GM12878 (cell line): Measurements from ENCODE around the gene KATNA1. TPM values are rescaled to one million over a fixed set of nuclear protein-coding genes. Genes with fewer than 3 reads are reported as not detected.

Experiments used
- ATAC-seq: fragments of 200-7000 bp; cut with Tn5 transposase; 3 replicates; pipeline ENCODE4 v1.9.1; 2020; ENCODE audit warnings: mild to moderate bottlenecking, moderate library complexity
- BruUV-seq: library from RNA; stranded (reverse); fragments of 400-500 nt; replicated peaks from 2 replicates; lab custom pipeline; 2021; lab: Mats Ljungman, UMichigan
- CTCF ChIA-PET: fragments of 300-600 bp; sonication (Branson Sonifier 250); formaldehyde crosslinking; extraction: SDS; loops from one replicate; lab custom pipeline; 2021; ENCODE audit warnings: inconsistent platforms; lab: Yijun Ruan, JAX
- POLR2A ChIA-PET: fragments of 350-600 bp; formaldehyde crosslinking; extraction: SDS; loops from one replicate; lab custom pipeline; 2021; ENCODE audit warnings: inconsistent platforms; lab: Charles Lee
- RAD21 ChIA-PET: fragments of 300-600 bp; sonication (Branson Sonifier 250); formaldehyde crosslinking; loops from one replicate; lab custom pipeline; 2023; ENCODE audit warnings: antibody characterized with exemption; ENCODE audit not compliant: unreplicated experiment; lab: Charles Lee
- SMC1A ChIA-PET: fragments of 300-600 bp; sonication (Branson Sonifier 250); formaldehyde crosslinking; loops from one replicate; lab custom pipeline; 2023; ENCODE audit not compliant: unreplicated experiment, uncharacterized antibody; lab: Charles Lee
- DNase-seq: peaks from one replicate; pipeline ENCODE4 v3.0.0-alpha.2; 2011; ENCODE audit warnings: low read depth, low spot score
- FAIRE-seq: peaks from 3 replicates; lab custom pipeline; 2011; peaks lifted over from hg19 to GRCh38; lab: Jason Lieb, UNC
- H2AFZ ChIP-seq: 2 replicates; pipeline ENCODE4 v1.6.0; 2011; ENCODE audit warnings: low read depth, low read length, control low read depth; ENCODE audit not compliant: control insufficient read depth
- H3K27ac ChIP-seq: 2 replicates; pipeline ENCODE4 v1.5.1; 2011; ENCODE audit warnings: control low read depth; ENCODE audit not compliant: control insufficient read depth, insufficient read depth
- H3K27me3 ChIP-seq, 2 experiments: replicated peaks in 1 of 2; 2 replicates each; pipeline versions ENCODE4 v1.6.0 to v1.6.1; 2011; ENCODE audit warnings: low read length in 1 of 2; ENCODE audit not compliant: control insufficient read depth in 2 of 2, insufficient read depth in 2 of 2
- H3K36me3 ChIP-seq, 2 experiments: 2 replicates each; pipeline ENCODE4 v1.5.1; 2011; ENCODE audit warnings: low read length in 1 of 2; ENCODE audit not compliant: control insufficient read depth in 2 of 2, insufficient read depth in 2 of 2
- H3K4me1 ChIP-seq: 2 replicates; pipeline ENCODE4 v1.6.1; 2011; ENCODE audit warnings: mild to moderate bottlenecking, low read length, moderate library complexity, mixed read lengths; ENCODE audit not compliant: control insufficient read depth, insufficient read depth
- H3K4me2 ChIP-seq: 2 replicates; pipeline ENCODE4 v1.6.0; 2011; ENCODE audit warnings: control low read depth; ENCODE audit not compliant: control insufficient read depth, insufficient read depth
- H3K4me3 ChIP-seq: fragments of 200-600 bp; sonication (generic); 2 replicates; pipeline ENCODE4 v1.5.1; 2016
- H3K79me2 ChIP-seq: 2 replicates; pipeline ENCODE4 v1.6.0; 2011; ENCODE audit warnings: low read length; ENCODE audit not compliant: control insufficient read depth, insufficient read depth
- H3K9ac ChIP-seq: 2 replicates; pipeline ENCODE4 v1.8.0; 2011; ENCODE audit warnings: low read length, control low read depth, mixed read lengths; ENCODE audit not compliant: control insufficient read depth, insufficient read depth
- H3K9me3 ChIP-seq: replicated peaks from 3 replicates; pipeline ENCODE4 v1.5.1; 2011; ENCODE audit warnings: mild to moderate bottlenecking, low read length; ENCODE audit not compliant: control insufficient read depth, insufficient read depth
- H4K20me1 ChIP-seq: 2 replicates; pipeline ENCODE4 v1.6.0; 2011; ENCODE audit not compliant: control insufficient read depth, insufficient read depth
- E2F4 ChIP-seq: IDR thresholded peaks from 2 replicates; pipeline ENCODE4 v1.6.1; 2012; ENCODE audit warnings: low read depth, low read length, improper control_type of control experiment
- PKNOX1 ChIP-seq: fragments of 450-650 bp; IDR thresholded peaks from 2 replicates; pipeline ENCODE4 v1.6.1; 2016; ENCODE audit warnings: mild to moderate bottlenecking
- SUPT20H ChIP-seq: IDR thresholded peaks from 2 replicates; pipeline ENCODE4 v1.6.1; 2011; ENCODE audit warnings: low read depth, mild to moderate bottlenecking, low read length, moderate library complexity, borderline replicate concordance; ENCODE audit not compliant: control insufficient read depth
- ZBTB11 ChIP-seq: fragments of 450-650 bp; formaldehyde crosslinking; IDR thresholded peaks from 2 replicates; pipeline ENCODE4 v1.5.0; 2022; ENCODE audit warnings: mild to moderate bottlenecking, missing genetic modification characterization
- in situ Hi-C: fragments of 300-500 bp; cut with MboI; formaldehyde crosslinking; loops from 9 replicates; pipeline ENCODE4 v1.14.3; 2018; ENCODE audit warnings: mixed read lengths
- intact Hi-C: fragments of 100-400 bp; cut with micrococcal nuclease; formaldehyde crosslinking; loops from one replicate; pipeline ENCODE4 v1.14.2; 2022; ENCODE audit not compliant: unreplicated experiment
- polyA plus RNA-seq, 11 experiments: library from polyadenylated mRNA; depleted of rRNA in 4 of 11; unstranded in 6 of 11; stranded (reverse) in 5 of 11; fragments of >200 nt; fragmentation: Nextera tagmentation in 4 of 11; fragmentation: Illumina TruSeq in 1 of 11; extraction: Ambion mirVana in 4 of 11; extraction: Trizol in 1 of 11; gene quantifications; 1 replicate in 1 of 11; 2 replicates in 10 of 11; pipeline versions ENCODE4 v1.2.1 to v1.2.3, GENCODE V29; 2011 to 2016; ENCODE audit warnings: inconsistent platforms in 2 of 11, missing spikeins in 2 of 11, low read depth in 1 of 11
- total RNA-seq, 4 experiments: library from RNA; depleted of rRNA in 3 of 4; stranded (reverse); fragments of >200 nt in 3 of 4; fragmentation: Illumina TruSeq in 1 of 4; extraction: Trizol in 1 of 4; gene quantifications; 2 replicates each; pipeline versions ENCODE4 v1.2.1 to v1.2.3, GENCODE V29; 2013 to 2021

KATNA1 gene
- total and polyA plus RNA-seq, 10 of the 15 experiments (the other 5 are each of a cell fraction or from before 2014, with no cell fraction given), result 15.4 to 35.3 (median 25.1) TPM

- ATAC-seq, result no peak
- DNase-seq, result no peak
- intact Hi-C loops (no loop called here), in situ Hi-C loops (no loop called here)
- H3K27ac ChIP-seq, result no peak overlapping the region
- peaks cover 12 to 16% of the 10 kb centered on the region in 2 experiments for H3K36me3 ChIP-seq
- no TSS peak for BruUV-seq
- no peak overlapping the region for H3K9ac ChIP-seq
- no peak overlapping the region for H3K4me2 ChIP-seq
- H4K20me1 ChIP-seq, result peaks cover 2% of the 10 kb centered on the region; the same call in 1 of the 2 replicates
- ChIA-PET SMC1A (interaction anchor here (1.1 kb wide), 1 partner anchor 21 kb away, joined by 4 read pairs; no protein-coding TSS in a partner anchor), CTCF (interaction anchor here (0.6 kb wide), 1 partner anchor 14 kb away, joined by 4 read pairs; no protein-coding TSS in a partner anchor), RAD21 (no interaction called here), POLR2A (interaction anchor here (0.6 to 1.0 kb wide), 2 partner anchors 37 to 87 kb away, joined by 3 to 4 read pairs; no protein-coding TSS in a partner anchor)
- no peak for TF ChIP-seq PKNOX1
- no peak for TF ChIP-seq E2F4
- no peak for TF ChIP-seq SUPT20H
- no peak for TF ChIP-seq ZBTB11 (CRISPR knock-in tag)
- no peak overlapping the region for H2AFZ ChIP-seq
- 0 out of 2 replicates have a peak, but pooled peaks cover 2% of the 10 kb centered on the region for H3K4me1 ChIP-seq
- H3K9me3 ChIP-seq, result no peaks in the 10 kb centered on the region; the same call in 2 of the 3 replicates
- H3K79me2 ChIP-seq, result peaks cover 4% of the 10 kb centered on the region
- H3K4me3 ChIP-seq, result no peak overlapping the region
- H3K27me3 ChIP-seq, result no peaks in the 10 kb centered on the region
- no peak for FAIRE-seq
Measured at GRCh38 chr6:149681209-149681608, 32.7 kb upstream of the KATNA1 start.
